HG03354 (cell line): ENCODE measurements around the gene GRIK3.

ENCODE experiments used
- ATAC-seq: cut with Tn5 transposase; IDR thresholded peaks from one replicate; pipeline ENCODE4 v1.9.1; 2021; ENCODE audit warnings: mild to moderate bottlenecking; ENCODE audit not compliant: unreplicated experiment, poor library complexity, severe bottlenecking

The GRIK3 gene

GRCh38 chr1:36760081-36760480 is 274.2 kb downstream of the GRIK3 start:
- no peak for ATAC-seq

GRCh38 chr1:36759355-36759754 is 275.0 kb downstream of the GRIK3 start:
- no peak for ATAC-seq

- no peak for ATAC-seq
Observed at GRCh38 chr1:36755303-36756230, 278.7 kb downstream of the GRIK3 start.

- no peak for ATAC-seq
Observed at GRCh38 chr1:36754366-36754765, 279.9 kb downstream of the GRIK3 start.

GRCh38 chr1:36753451-36753850 is 280.9 kb downstream of the GRIK3 start:
- no peak for ATAC-seq

- ATAC-seq: no peak
Observed at GRCh38 chr1:36752891-36753361, 281.4 kb downstream of the GRIK3 start.

- no peak for ATAC-seq
Observed at GRCh38 chr1:36752431-36752830, 281.9 kb downstream of the GRIK3 start.

GRCh38 chr1:36751525-36751924 is 282.8 kb downstream of the GRIK3 start:
- no peak for ATAC-seq

- ATAC-seq: no peak
Observed at GRCh38 chr1:36748466-36748865, 285.8 kb downstream of the GRIK3 start.
